Occipital lobe (tissue), 2 donors: ENCODE measurements around the gene TFPT. TPM values are rescaled to one million over a fixed set of nuclear protein-coding genes. Genes with fewer than 3 reads are reported as not detected.

ENCODE experiments used
- DNase-seq: peaks from one replicate; lab custom pipeline; 2025; lab: John Stamatoyannopoulos, UW
- total RNA-seq: library from RNA; depleted of rRNA; stranded (reverse); fragments of >200 nt; gene quantifications from one replicate; pipeline ENCODE4 v1.2.3, GENCODE V29; 2014

The TFPT gene
- total RNA-seq, 1 donor from 2014 or later = 5.8 TPM

- no peak for DNase-seq
Observed at GRCh38 chr19:54149021-54149812, 33.8 kb upstream of the TFPT start.

- no peak for DNase-seq
Observed at GRCh38 chr19:54148158-54148557, 32.7 kb upstream of the TFPT start.

- DNase-seq = no peak
Observed at GRCh38 chr19:54147676-54148075, 32.2 kb upstream of the TFPT start.

GRCh38 chr19:54145541-54146158 lies 30.2 kb upstream of the TFPT start:
- no peak for DNase-seq

GRCh38 chr19:54142166-54142780 lies 26.8 kb upstream of the TFPT start:
- no peak for DNase-seq

- DNase-seq = no peak
Observed at GRCh38 chr19:54141356-54141755, 25.9 kb upstream of the TFPT start.

GRCh38 chr19:54138489-54139256 lies 23.2 kb upstream of the TFPT start:
- DNase-seq = no peak

GRCh38 chr19:54137699-54138488 lies 22.4 kb upstream of the TFPT start, which contains the start of gene CNOT3:
Gene CNOT3 (plus strand): TSS chr19:54137762. CDS start chr19:54142979, 5,217 bp downstream.
- no peak for DNase-seq

- DNase-seq = peak; percentile 100
Observed at GRCh38 chr19:54136864-54137698, 21.6 kb upstream of the TFPT start.

- DNase-seq = no peak
Observed at GRCh38 chr19:54136086-54136863, 20.8 kb upstream of the TFPT start.

- no peak for DNase-seq
Observed at GRCh38 chr19:54133957-54134590, 18.6 kb upstream of the TFPT start.

GRCh38 chr19:54133312-54133956 lies 18.0 kb upstream of the TFPT start:
- no peak for DNase-seq

GRCh38 chr19:54129617-54129996 lies 14.2 kb upstream of the TFPT start:
- no peak for DNase-seq

GRCh38 chr19:54128796-54129616 lies 13.5 kb upstream of the TFPT start:
- DNase-seq = no peak

- no peak for DNase-seq
Observed at GRCh38 chr19:54128441-54128725, 12.9 kb upstream of the TFPT start.

- no peak for DNase-seq
Observed at GRCh38 chr19:54127688-54128440, 12.4 kb upstream of the TFPT start.

GRCh38 chr19:54125713-54126112 lies 10.3 kb upstream of the TFPT start:
- DNase-seq = no peak
